Measurements from ENCODE around the gene SCN3A.

SCN3A gene

DNA sequence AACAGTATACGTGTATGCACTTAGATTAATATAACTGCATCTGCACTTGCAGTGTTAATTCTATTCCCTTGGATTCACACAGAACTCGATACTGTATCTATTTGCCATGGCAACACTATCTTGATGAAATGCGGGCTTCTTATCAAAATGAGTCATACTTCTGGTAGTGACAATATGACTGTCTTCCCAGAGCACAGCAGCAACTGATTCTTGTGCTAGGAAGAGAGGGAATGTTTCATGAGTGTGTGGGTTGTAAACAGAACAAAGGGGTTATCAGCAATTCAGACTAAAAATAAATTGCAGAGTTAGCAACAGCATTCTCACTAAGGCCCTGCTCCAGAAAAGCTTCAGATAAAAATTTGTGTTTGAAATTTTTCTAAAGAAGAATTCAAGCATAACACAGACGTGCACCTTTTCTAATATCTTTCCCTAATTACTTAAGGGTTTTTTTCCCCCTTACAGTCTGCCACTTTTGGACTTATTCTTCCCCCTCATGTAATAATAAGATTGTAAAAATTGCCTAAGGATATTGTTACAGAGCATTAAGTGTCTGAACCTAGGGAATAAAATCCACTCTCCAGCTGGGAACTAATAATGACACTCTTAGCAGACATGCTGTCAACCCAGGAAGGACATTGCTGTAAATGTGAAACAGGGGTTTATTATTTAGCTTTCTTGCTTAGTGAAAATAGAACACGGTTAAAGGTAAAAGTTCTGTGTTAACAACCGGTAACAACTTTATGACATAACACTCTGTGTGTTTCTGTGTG, 148.6 kb downstream of the SCN3A start:
- peak in 1 of 2 experiments; percentile 70 for DNase-seq

DNA sequence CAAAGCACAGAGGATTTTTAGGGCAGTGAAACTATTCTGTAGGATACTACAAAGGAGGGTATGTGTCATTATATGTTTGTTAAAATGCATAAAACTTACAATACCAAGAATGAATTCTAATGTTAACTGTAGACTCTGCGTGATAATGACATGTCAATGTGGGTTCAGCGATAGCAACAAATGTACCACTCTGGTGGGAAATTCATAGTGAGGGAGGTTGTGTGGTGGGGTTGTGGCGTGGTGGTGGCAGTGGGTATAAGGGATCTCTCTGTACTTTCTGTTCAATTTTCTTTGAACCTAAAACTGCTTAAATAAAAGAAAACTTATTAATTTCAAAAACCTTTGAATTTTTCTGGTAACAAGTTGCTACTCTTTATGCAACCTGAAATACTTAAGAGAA, 149.2 kb downstream of the SCN3A start:
- DNase-seq: no peak

DNA sequence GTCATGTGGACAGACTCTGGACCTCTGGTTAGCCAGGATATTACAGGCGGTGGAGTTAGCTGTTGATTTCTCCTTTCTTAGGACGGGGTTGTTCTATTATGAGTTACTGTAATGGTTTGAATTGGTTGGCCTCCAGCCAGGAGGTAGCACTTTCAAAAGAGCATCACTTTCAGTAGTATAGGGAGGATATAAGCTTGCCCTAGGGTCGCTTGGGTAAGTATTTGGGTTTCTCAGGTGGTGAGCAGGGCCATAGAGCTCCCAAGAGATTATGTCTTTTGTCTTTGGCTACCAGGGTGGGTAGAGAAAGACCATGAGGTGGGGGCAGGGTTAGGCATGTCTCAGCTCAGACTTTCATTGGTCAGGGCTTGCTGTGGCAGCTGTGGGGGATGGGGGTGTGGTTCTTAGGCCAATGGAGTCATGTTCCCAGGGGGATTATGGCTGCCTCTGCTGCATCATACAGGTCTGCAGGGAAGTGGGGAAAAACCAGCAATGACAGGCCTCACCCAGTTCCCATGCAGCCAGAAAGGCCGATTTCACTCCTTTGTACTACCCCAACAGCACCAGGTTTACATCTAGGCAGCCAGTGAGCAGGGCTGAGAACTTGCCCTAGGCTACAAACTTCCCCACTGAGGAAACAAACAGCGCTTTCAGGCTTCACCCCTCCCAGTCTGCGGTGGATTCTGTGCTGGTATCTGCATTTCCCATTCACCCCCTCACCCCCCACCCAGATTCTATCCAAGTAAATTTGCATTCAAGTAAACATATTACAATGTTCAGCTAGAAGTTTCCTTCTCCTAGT, 159.1 kb downstream of the SCN3A start:
- no peak for DNase-seq
